ENCODE data around the gene ATP4A. TPM values are rescaled to one million over a fixed set of nuclear protein-coding genes. Genes with fewer than 3 reads are reported as not detected.
"Not testable (repeated sequence)": the region's sequence is repeated elsewhere in the genome, so short reads cannot be mapped to it uniquely, and the experiment has no call there.

The ATP4A gene
- total RNA-seq, 1 donor from 2014 or later, result not detected

- H3K9me3 Mint-ChIP-seq (ENCODE audit: unreplicated experiment), result peaks cover 3% of the 10 kb centered on the region
- Histone ChIP-seq H3K4me2 (ENCODE audit: low read length) (no peak overlapping the region), H3K27ac (ENCODE audit: low read depth, low read length) (no peak overlapping the region), H3K4me1 (ENCODE audit: insufficient read depth, low read length) (no peaks in the 10 kb centered on the region), H3K27me3 (ENCODE audit: insufficient read depth, low read length) (no peaks in the 10 kb centered on the region), H3K79me2 (ENCODE audit: insufficient read depth, low read length) (no peaks in the 10 kb centered on the region), H4K20me1 (ENCODE audit: insufficient read depth, low read length) (no peaks in the 10 kb centered on the region), H2AFZ (ENCODE audit: low read depth, low read length) (no peak overlapping the region), H3K9ac (ENCODE audit: low read length) (no peak overlapping the region), H3K36me3 (ENCODE audit: insufficient read depth, low read length) (no peaks in the 10 kb centered on the region), H3K4me3 (ENCODE audit: insufficient read depth, low read depth, low read length) (no peak overlapping the region), H3K9me3 (ENCODE audit: insufficient read depth, low read depth, low read length) (no peaks in the 10 kb centered on the region)
- H3K4me1 Mint-ChIP-seq (ENCODE audit: low read depth, unreplicated experiment), result no peaks in the 10 kb centered on the region
- H3K36me3 Mint-ChIP-seq (ENCODE audit: low read depth, unreplicated experiment), result no peaks in the 10 kb centered on the region
- no peak overlapping the region for H3K4me3 Mint-ChIP-seq (ENCODE audit: unreplicated experiment)
- H3K27me3 Mint-ChIP-seq (ENCODE audit: low read depth, unreplicated experiment), result peaks cover 8% of the 10 kb centered on the region
- DNase-seq (ENCODE audit: low read depth), result no peak
- TF ChIP-seq EZH2 (IDR thresholded peaks at IDR 0.05; ENCODE audit: insufficient read depth, low read length), result no peak
- no peak for TF ChIP-seq CTCF (IDR thresholded peaks at IDR 0.05; ENCODE audit: insufficient read depth, low read depth, low read length)
- no peak overlapping the region for H3K27ac Mint-ChIP-seq (ENCODE audit: unreplicated experiment)
- FAIRE-seq, result no peak
Measured at GRCh38 chr19:35596366-35596999, 33.0 kb upstream of the ATP4A start.

GRCh38 chr19:35595928-35596327 is 32.5 kb upstream of the ATP4A start:
- Histone ChIP-seq H3K27me3 (ENCODE audit: insufficient read depth, low read length) (no peaks in the 10 kb centered on the region), H3K4me1 (ENCODE audit: insufficient read depth, low read length) (no peaks in the 10 kb centered on the region), H2AFZ (ENCODE audit: low read depth, low read length) (no peak overlapping the region), H3K27ac (ENCODE audit: low read depth, low read length) (no peak overlapping the region), H3K79me2 (ENCODE audit: insufficient read depth, low read length) (no peaks in the 10 kb centered on the region), H3K9me3 (ENCODE audit: insufficient read depth, low read depth, low read length) (no peaks in the 10 kb centered on the region), H3K36me3 (ENCODE audit: insufficient read depth, low read length) (no peaks in the 10 kb centered on the region), H3K4me3 (ENCODE audit: insufficient read depth, low read depth, low read length) (no peak overlapping the region), H3K9ac (ENCODE audit: low read length) (no peak overlapping the region), H3K4me2 (ENCODE audit: low read length) (no peak overlapping the region), H4K20me1 (ENCODE audit: insufficient read depth, low read length) (no peaks in the 10 kb centered on the region)
- Mint-ChIP-seq H3K36me3 (ENCODE audit: low read depth, unreplicated experiment) (no peaks in the 10 kb centered on the region), H3K27me3 (ENCODE audit: low read depth, unreplicated experiment) (peaks cover 5% of the 10 kb centered on the region), H3K27ac (ENCODE audit: unreplicated experiment) (no peak overlapping the region), H3K4me1 (ENCODE audit: low read depth, unreplicated experiment) (no peaks in the 10 kb centered on the region), H3K9me3 (ENCODE audit: unreplicated experiment) (no peaks in the 10 kb centered on the region), H3K4me3 (ENCODE audit: unreplicated experiment) (no peak overlapping the region)
- TF ChIP-seq EZH2 (IDR thresholded peaks at IDR 0.05; ENCODE audit: insufficient read depth, low read length) (no peak), CTCF (IDR thresholded peaks at IDR 0.05; ENCODE audit: insufficient read depth, low read depth, low read length) (no peak)
- FAIRE-seq (no peak), DNase-seq (ENCODE audit: low read depth) (no peak)

- not testable (repeated sequence) for H3K9me3 ChIP-seq (ENCODE audit: insufficient read depth, low read depth, low read length); H3K27me3 Mint-ChIP-seq (ENCODE audit: low read depth, unreplicated experiment); H3K36me3 Mint-ChIP-seq (ENCODE audit: low read depth, unreplicated experiment); H3K4me3 ChIP-seq (ENCODE audit: insufficient read depth, low read depth, low read length); H3K27ac ChIP-seq (ENCODE audit: low read depth, low read length); H3K9ac ChIP-seq (ENCODE audit: low read length); H3K4me3 Mint-ChIP-seq (ENCODE audit: unreplicated experiment); H4K20me1 ChIP-seq (ENCODE audit: insufficient read depth, low read length); H3K36me3 ChIP-seq (ENCODE audit: insufficient read depth, low read length); H3K4me2 ChIP-seq (ENCODE audit: low read length); H3K27me3 ChIP-seq (ENCODE audit: insufficient read depth, low read length); DNase-seq (ENCODE audit: low read depth); FAIRE-seq; H2AFZ ChIP-seq (ENCODE audit: low read depth, low read length); H3K4me1 Mint-ChIP-seq (ENCODE audit: low read depth, unreplicated experiment); H3K9me3 Mint-ChIP-seq (ENCODE audit: unreplicated experiment); H3K27ac Mint-ChIP-seq (ENCODE audit: unreplicated experiment); H3K4me1 ChIP-seq (ENCODE audit: insufficient read depth, low read length); H3K79me2 ChIP-seq (ENCODE audit: insufficient read depth, low read length)
Measured at GRCh38 chr19:35595026-35595425, 31.6 kb upstream of the ATP4A start.
